Ishikawa (cell line): ENCODE results near the gene TACC2.

ENCODE experiments used
- CEBPB ChIP-seq: IDR thresholded peaks from 2 replicates; pipeline ENCODE4 v1.6.1; 2012
- CREB1 ChIP-seq: IDR thresholded peaks from 2 replicates; pipeline ENCODE4 v1.6.1; 2012; ENCODE audit warnings: low read depth
- EGR1 ChIP-seq: IDR thresholded peaks from 2 replicates; pipeline ENCODE4 v1.6.1; 2012
- EP300 ChIP-seq: IDR thresholded peaks from 2 replicates; pipeline ENCODE4 v1.6.1; 2012; ENCODE audit warnings: borderline replicate concordance
- RAD21 ChIP-seq: IDR thresholded peaks from 2 replicates; pipeline ENCODE4 v1.6.1; 2012; ENCODE audit warnings: low read depth
- TAF1 ChIP-seq: IDR thresholded peaks from 2 replicates; pipeline ENCODE4 v1.6.1; 2012; ENCODE audit warnings: low read depth, mild to moderate bottlenecking
- TEAD4 ChIP-seq: IDR thresholded peaks from 2 replicates; pipeline ENCODE4 v1.6.1; 2012
- USF1 ChIP-seq: IDR thresholded peaks from 2 replicates; pipeline ENCODE4 v1.6.1; 2012
- YY1 ChIP-seq: IDR thresholded peaks from 2 replicates; pipeline ENCODE4 v1.6.1; 2012; ENCODE audit warnings: low read depth
- TF ChIP-seq, protein P1 (sequence below): IDR thresholded peaks from 2 replicates; pipeline ENCODE4 v1.6.1; 2012
- TF ChIP-seq, protein P2 (sequence below): IDR thresholded peaks from 2 replicates; pipeline ENCODE4 v1.6.1; 2012; ENCODE audit warnings: low read depth, mild to moderate bottlenecking

- no peak for TF ChIP-seq EP300
- TF ChIP-seq, protein P1, sequence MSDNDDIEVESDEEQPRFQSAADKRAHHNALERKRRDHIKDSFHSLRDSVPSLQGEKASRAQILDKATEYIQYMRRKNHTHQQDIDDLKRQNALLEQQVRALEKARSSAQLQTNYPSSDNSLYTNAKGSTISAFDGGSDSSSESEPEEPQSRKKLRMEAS: no peak
- TF ChIP-seq EGR1: no peak
- TF ChIP-seq RAD21: no peak
- TF ChIP-seq TEAD4: no peak
- no peak for TF ChIP-seq YY1
- TF ChIP-seq, protein P2, sequence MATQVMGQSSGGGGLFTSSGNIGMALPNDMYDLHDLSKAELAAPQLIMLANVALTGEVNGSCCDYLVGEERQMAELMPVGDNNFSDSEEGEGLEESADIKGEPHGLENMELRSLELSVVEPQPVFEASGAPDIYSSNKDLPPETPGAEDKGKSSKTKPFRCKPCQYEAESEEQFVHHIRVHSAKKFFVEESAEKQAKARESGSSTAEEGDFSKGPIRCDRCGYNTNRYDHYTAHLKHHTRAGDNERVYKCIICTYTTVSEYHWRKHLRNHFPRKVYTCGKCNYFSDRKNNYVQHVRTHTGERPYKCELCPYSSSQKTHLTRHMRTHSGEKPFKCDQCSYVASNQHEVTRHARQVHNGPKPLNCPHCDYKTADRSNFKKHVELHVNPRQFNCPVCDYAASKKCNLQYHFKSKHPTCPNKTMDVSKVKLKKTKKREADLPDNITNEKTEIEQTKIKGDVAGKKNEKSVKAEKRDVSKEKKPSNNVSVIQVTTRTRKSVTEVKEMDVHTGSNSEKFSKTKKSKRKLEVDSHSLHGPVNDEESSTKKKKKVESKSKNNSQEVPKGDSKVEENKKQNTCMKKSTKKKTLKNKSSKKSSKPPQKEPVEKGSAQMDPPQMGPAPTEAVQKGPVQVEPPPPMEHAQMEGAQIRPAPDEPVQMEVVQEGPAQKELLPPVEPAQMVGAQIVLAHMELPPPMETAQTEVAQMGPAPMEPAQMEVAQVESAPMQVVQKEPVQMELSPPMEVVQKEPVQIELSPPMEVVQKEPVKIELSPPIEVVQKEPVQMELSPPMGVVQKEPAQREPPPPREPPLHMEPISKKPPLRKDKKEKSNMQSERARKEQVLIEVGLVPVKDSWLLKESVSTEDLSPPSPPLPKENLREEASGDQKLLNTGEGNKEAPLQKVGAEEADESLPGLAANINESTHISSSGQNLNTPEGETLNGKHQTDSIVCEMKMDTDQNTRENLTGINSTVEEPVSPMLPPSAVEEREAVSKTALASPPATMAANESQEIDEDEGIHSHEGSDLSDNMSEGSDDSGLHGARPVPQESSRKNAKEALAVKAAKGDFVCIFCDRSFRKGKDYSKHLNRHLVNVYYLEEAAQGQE: no peak
- TF ChIP-seq TAF1: no peak
- TF ChIP-seq USF1: no peak
- TF ChIP-seq CREB1: no peak
- TF ChIP-seq CEBPB: no peak
Measured at GRCh38 chr10:122189185-122189584, 200.2 kb downstream of the TACC2 start.
